ENCODE data around the gene POLR2J. TPM values are rescaled to one million over a fixed set of nuclear protein-coding genes. Genes with fewer than 3 reads are reported as not detected.
"Not testable (repeated sequence)": the region's sequence is repeated elsewhere in the genome, so short reads cannot be mapped to it uniquely, and the experiment has no call there.

The POLR2J gene
- total RNA-seq, 1 donor from 2014 or later, result 49.6 TPM

DNA sequence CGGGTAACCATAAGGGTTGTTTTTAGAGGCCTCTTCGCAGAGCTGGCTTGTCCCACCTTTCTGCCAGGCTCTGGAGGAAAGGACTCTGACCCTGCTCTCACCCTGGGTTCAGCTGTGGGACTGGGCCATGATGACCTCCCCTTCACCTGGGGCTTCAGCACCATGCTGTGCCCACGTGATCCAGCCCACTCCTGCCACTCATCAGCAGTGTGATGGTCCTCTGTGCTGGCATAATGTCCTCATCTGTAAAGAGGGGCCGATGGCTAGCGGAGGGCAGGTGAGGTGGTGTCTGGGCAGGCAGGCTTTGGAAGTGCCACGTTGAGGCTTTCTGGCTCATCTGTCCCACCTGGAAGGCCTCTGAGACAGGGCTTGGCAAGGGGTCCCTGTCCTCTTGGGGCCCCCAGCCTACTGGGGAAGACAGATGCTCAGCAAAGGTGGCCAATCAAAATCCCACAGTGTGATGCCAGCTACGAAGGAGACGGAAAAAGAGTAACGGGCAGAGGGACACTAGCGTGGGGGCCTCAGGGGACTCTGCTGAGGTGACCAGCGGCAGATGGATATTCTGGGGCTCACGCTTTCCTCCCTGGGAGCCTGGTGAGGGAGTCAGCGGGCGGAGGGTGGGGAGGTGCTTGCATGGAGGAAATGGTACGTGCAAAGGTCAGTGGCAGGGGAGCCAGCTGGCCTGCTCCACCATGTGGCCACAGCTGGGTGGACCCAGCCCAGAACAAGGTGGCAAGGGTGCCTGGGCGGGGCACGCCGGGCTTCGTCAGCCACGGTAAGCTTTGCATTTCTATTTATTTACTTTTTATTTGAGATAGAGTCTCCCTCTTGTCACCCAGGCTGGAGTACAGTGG lies 8.5 kb downstream of the POLR2J start:
- intact Hi-C loops (cut with micrococcal nuclease), result no loop called here
- ATAC-seq (no peak), DNase-seq (peak; percentile 31)

DNA sequence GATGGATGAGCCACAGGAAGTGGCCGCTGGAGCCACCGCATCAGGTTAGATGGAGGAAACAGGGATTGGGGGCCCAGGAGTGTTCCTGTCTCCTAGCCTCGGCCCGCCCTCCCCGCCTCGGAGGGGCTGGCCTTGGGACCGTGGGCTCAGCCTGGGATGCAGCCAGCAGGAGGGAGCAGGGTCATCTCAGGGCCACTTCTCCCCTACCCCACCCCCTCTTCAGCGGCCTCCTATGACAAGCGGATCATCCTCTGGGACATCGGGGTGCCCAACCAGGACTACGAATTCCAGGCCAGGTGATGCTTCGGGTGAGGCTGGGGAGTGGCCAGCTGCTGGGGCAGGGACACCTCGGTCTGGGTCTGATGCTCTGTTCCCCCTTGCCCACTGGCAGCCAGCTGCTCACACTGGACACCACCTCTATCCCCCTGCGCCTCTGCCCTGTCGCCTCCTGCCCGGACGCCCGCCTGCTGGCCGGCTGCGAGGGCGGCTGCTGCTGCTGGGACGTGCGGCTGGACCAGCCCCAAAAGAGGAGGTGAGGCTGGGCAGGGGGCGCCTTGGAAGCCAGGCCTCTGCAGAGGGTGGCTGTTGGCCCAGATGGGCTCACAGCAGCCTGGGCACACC lies 9.3 kb downstream of the POLR2J start:
- no peak for ATAC-seq
- no peak for DNase-seq
- intact Hi-C loops (cut with micrococcal nuclease), result no loop called here

GRCh38 chr7:102468478-102469350 lies 10.0 kb downstream of the POLR2J start:
- ATAC-seq (no peak), DNase-seq (peak; percentile 26)
- intact Hi-C loops (cut with micrococcal nuclease), result no loop called here

GRCh38 chr7:102467581-102468477 lies 10.9 kb downstream of the POLR2J start:
- intact Hi-C loops (cut with micrococcal nuclease), result no loop called here
- ATAC-seq, result no peak
- peak; percentile 26 for DNase-seq

- ATAC-seq (no peak), DNase-seq (no peak)
These were observed 12.6 kb downstream of the POLR2J start for GRCh38 chr7:102466097-102466496.

DNA sequence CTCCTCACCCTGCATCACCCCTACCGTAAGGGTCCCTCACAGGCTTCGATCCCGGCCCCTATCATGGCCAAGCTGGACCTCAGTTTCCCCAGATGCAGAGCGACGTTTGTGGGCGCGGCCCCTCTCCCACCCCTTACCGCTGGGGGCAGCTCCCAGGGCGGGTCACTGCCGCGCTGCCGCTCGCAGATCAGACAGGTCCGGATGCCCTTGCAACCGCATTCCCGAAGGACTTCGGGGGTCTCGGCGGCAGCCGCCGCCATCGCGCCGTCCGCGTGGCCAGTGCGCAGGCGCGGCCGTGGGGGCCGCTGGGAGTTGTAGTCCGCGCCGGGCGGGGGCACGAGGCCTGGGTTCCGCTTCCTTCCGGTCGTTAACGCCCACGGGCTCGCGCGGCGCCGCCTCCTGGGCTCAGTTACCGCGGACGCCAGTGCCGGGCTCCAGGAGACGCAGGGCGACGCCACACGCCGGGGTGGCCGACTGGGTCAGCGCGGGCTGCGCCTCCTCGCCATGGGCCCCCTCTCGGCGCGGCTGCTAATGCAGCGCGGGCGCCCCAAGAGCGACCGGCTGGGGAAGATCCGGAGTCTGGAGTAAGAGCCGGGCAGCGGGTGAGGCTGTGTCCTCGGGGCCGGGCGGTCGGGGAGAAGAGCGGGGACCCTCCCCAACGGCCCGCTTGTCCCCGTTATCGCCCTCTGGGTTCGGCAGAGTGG lies 14.0 kb downstream of the POLR2J start, which contains the start of the genes ALKBH4 and LRWD1:
Gene ALKBH4 (minus strand): TSS at position 287 of the 704 bp plus-strand sequence. CDS start 27 bp downstream, at position 260.
Gene LRWD1 (plus strand): TSS at position 408 of the 704 bp plus-strand sequence. CDS start 97 bp downstream, at position 505.
- intact Hi-C loops (cut with micrococcal nuclease), result no loop called here

More at GRCh38 chr7:102466097-102466496, 12.6 kb downstream of the POLR2J start:
- intact Hi-C loops (cut with micrococcal nuclease), result no loop called here

DNA sequence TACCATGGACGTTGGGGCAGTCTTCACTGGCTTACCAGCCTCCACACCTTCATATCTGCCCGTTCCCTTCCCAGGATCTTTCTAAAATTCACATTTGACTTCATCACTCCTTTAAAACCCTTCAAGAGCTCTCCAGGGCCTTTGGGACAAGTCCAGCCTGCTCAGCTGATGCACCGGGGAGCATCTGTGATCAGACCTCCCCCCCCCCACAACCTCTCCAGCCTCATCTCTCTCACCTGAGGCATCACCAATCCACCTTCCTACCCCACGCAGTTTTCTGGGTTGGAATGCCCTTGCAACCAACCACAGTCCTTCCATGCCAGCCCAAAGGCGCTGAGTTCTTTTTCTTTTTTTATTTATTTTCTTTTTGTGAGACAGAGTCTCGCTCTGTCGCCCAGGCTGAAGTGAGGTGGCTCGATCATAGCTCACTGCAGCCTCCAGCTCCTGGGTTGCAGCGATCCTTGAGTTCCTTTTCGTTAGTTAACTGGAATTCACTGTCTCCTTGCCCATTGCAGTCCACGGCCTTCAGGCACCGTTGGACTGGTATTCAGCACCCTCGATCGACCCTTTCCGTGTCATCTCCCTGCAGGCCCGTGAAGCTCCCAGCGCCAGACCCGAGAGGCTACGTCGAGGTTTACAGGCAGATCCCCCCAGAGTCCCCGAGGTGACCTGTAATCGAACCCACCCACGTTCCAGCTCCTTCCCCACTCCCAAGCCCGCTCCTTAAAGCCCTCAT lies 14.7 kb downstream of the POLR2J start:
- intact Hi-C loops (cut with micrococcal nuclease), result no loop called here
- DNase-seq, result no peak
- peak; percentile 0 for ATAC-seq

More for the DNA sequence above, 14.0 kb downstream of the POLR2J start, which contains the start of the genes ALKBH4 and LRWD1:
- peak; percentile 98 for DNase-seq
- ATAC-seq, result peak; percentile 97

DNA sequence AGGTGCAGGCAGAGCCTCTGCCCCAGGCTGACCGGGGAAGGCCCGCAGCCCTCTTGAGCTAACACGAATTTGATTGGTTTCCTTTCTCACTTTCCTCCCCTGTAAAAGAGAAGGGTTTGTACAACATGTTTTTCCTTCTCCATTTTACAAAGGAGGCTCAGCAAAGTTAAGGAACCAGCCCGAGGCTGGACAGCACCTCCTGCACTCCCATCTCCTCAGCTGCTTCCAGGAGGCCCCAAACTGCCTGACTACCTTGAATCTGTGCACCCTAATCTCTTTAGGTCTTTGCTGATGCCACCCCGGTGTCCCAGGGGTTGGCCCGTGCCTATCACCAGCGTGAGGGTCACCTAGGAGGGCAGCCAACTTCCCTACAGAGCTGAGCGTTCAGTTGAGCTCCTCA lies 18.3 kb downstream of the POLR2J start:
- DNase-seq, result no peak
- no peak for ATAC-seq
- intact Hi-C loops (cut with micrococcal nuclease), result no loop called here

DNA sequence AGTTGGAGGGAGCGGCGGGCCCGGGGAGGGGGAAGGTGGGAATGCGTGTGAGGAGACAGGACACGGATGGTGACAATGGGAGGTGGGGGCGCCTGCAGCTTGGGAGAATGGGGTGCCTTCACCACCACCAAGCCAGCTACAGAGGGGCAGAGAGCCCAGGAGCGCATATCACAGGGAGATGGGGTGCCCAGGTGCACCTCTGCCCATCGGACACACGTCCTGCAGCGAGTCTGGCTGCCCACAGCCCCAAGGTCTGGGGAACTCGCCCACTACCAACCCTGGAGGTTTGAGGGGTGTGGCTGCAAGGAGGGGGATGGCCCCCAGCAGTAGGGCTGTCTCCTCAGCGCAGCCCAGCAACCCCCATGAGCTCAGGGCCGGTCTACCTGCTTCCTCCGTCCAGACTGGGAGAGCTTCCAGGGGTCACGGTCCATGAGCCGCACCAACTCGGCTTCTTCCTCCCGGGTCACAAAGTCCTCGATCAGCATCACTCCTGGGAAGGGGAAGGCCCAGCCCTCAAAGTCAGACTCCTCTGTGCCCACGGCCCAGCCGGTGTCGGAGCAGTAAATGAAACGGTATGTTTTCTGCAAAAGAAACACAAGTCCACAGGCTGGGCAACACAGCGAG lies 19.4 kb downstream of the POLR2J start:
- ATAC-seq (no peak), DNase-seq (no peak)
- intact Hi-C loops (cut with micrococcal nuclease), result no loop called here

- DNase-seq (no peak), ATAC-seq (no peak)
- intact Hi-C loops (cut with micrococcal nuclease), result no loop called here
These were observed 21.3 kb downstream of the POLR2J start for GRCh38 chr7:102457352-102457924.

DNA sequence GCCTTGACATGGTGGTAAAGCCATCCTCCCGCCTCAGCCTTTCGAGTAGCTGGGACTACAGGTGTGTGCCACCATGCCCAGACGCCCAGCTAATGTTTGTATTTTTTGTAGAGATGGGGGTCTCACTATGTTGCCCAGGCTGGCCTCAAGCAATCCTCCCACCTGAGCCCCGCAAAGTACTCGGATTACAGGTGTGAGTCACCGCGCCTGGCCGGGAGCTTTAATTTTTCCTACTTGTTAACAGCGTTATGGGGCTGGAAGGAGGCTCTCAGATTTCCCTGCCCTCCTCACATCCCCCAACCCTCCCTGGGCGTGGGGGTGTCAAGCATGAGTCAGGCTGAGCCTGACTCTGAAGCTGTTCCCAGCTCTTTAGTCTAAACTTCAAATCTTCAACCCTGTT lies 22.4 kb downstream of the POLR2J start:
- no peak for DNase-seq
- intact Hi-C loops (cut with micrococcal nuclease), result no loop called here

DNA sequence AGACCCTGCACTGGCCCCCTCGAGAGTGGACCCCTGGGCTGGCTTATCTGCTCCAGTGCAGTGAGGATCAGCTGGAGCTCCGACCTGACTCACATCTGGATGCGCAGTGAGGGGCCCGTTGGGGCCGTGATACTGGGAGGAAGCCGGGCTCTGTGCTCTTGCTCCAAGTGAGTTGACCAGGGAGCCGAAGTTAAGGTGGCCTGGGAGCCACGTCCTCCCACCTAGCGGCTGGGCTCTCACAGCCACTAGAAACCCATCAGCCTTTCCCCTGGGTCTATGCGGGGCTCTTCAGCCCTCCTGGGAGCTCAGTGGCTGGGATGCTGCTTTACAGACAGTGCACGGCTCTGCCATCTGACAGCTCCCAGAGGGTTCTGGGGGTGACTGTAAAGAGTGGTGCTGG lies 23.1 kb downstream of the POLR2J start:
- no peak for ATAC-seq
- intact Hi-C loops (cut with micrococcal nuclease), result no loop called here
- DNase-seq, result no peak

More for the DNA sequence above, 22.4 kb downstream of the POLR2J start:
- ATAC-seq, result no peak

DNA sequence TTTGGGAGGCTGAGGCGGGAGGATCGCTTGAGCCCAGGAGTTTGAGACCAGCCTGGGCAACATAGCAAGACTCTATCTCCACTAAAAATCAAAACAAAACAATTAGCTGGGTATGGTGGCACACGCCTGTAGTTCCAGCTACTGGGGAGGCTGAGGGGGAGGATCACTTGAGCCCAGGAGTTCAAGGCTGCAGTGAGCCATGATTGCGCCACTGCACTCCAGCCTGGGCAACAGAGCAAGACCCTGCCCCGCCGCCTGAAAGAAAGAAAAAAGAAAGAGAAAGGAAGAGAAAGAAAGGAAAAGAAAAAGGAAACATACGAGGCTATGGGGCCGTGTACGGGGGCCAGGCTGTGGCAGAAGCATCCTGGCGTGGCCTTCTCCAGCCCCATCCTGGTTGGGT lies 23.8 kb downstream of the POLR2J start:
- ATAC-seq; intact Hi-C loops (cut with micrococcal nuclease); DNase-seq: not testable (repeated sequence)

DNA sequence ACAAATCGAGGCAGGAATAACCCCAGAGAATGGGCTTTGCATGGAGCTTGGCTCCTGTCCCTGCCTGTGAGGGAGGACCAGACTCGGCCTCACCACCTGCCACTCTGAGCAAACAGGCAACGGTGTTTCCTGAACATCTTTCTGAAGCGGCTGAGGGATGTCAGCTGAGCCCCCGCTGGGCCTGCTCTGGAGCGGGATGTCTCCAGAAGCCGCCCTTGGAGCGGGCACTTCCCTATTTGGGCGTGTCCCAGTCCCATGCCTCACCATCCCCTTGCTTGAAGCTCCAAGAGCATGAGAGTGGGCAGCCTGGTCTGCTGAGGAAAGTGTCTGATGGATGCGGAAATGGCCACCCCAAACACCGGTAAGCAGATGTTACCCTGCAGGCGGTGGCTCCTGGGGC lies 24.3 kb downstream of the POLR2J start:
- ATAC-seq (no peak), DNase-seq (no peak)
- intact Hi-C loops (cut with micrococcal nuclease), result no loop called here

DNA sequence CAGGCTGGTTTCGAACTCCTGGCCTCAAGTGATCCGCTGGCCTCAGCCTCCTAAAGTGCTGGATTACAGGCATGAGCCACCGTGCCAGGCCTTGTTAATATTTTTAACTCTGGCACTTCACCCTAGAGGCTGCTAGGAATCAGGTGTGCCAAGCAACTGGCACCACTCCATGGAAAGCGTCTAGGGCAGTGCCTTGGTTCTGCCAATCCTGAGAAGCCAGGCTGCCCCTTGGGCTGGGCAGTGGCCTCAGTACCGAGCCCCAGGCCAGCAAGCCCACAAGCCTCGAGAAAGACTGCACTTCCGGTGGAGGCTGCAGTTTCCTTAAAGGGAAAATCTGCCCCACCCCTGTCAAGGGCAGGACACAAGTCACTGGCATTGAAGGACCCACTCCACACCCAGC lies 25.4 kb downstream of the POLR2J start:
- intact Hi-C loops (cut with micrococcal nuclease), result no loop called here
- ATAC-seq, result peak; percentile 71
- peak; percentile 36 for DNase-seq

DNA sequence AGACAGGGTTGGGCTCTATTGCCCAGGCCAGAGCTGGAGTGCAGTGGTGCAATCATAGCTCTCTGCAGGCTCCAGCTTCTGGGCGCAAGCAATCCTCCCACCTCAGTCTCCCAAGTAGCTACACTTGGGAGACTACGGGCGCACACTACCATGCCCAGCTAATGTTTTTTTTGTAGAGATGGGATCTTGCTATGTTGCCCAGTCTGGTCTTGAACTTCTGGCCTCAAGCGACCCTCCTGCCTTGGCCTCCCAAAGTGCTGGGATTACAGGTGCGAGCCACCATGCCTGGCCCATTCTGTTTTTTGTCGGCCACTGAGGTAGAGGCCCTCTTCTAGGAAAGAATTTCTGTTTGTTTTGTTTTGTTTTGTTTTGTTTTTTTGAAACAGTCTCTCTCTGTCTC lies 26.3 kb downstream of the POLR2J start:
- intact Hi-C loops (cut with micrococcal nuclease), result no loop called here
- ATAC-seq (no peak), DNase-seq (no peak)

Data from left ventricle myocardium superior (tissue), 1 donor.